Right ventricle myocardium inferior (tissue), 1 donor: ENCODE measurements around the gene SHROOM2. TPM values are rescaled to one million over a fixed set of nuclear protein-coding genes. Genes with fewer than 3 reads are reported as not detected.
"Not testable (repeated sequence)": the region's sequence is repeated elsewhere in the genome, so short reads cannot be mapped to it uniquely, and the experiment has no call there.

Source experiments
- ATAC-seq: fragments of 200-7000 bp; cut with Tn5 transposase; one replicate; pipeline ENCODE4 v1.9.1; 2020; ENCODE audit warnings: mild to moderate bottlenecking, moderate library complexity
- DNase-seq: peaks from one replicate; pipeline ENCODE4 v3.0.0; 2021; ENCODE audit errors: missing footprints
- intact Hi-C: fragments of 100-400 bp; cut with DNase I; formaldehyde crosslinking; loops from one replicate; pipeline ENCODE4 v1.11.0; 2022
- total RNA-seq: library from RNA; stranded (reverse); fragmentation: NEBNext Ultra II Directional; extraction: Animal tissue kit (Norgen Biotek cat#: 25700); gene quantifications from one replicate; pipeline ENCODE4 v1.2.1, GENCODE V29; 2021
- donor health status: DM: no; HTN: yes; CAD: no; lungs with severe emphysema.

The SHROOM2 gene
- total RNA-seq, 1 donor from 2014 or later = 0.60 TPM

DNA sequence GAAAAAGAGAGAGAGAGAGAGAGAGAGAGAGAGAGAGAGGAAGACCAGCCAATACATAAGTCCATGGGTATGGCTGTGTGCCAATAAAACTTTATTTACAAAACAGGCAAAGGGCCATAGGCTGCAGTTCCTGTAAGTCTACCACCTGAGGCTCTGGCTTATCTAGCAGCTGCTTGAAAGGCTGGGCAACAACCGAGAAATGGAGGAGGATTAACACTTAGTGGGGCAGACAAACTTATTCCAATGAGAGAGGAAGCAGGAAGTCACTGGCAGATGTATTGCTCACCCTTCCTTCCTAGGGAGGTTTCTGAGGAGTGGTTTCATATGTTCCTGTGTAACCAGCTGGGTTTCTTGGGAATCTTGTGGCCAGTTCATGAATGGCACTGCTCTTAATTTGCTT lies 15.9 kb upstream of the SHROOM2 start:
- intact Hi-C loops = no loop called here
- no peak for ATAC-seq
- no peak for DNase-seq

DNA sequence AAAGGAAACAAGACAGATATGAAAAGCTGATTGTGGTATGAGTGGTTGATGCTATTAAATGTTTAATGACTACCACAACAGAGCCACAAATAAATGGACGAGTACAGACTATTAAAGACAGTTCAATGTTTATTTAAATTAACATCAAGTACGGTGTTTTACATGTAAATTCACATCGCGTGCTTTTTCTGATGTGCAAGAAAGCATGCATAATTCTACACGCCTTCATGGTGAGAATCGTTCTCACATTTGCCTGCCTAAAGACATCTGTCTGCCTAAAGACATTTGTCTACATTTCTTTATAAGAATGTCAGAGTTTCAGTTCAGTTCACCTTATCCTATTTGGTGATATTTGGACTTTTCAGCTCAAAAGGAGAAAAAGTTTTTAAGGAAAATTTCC lies 13.3 kb upstream of the SHROOM2 start:
- ATAC-seq = no peak
- intact Hi-C loops = no loop called here
- DNase-seq = no peak

DNA sequence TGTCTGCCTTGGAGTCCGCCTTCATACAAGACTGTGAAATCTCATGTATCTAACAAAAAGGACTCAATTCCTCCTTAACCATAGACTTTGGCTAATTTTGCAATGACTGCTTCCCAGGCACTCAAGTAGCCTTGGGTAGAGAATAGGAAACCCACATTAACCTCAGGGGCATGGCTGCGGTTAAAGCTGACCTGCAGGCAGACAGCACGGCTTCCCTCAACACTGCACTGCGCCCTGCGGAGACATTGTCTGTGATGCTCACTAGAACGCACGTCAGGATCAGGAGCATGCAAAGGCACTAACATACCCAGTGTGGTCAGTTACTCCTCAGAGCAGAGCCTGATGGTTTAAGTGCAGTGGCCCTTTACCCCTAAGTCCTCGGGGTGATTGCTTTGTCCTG lies 10.3 kb upstream of the SHROOM2 start:
- ATAC-seq = no peak
- no peak for DNase-seq
- intact Hi-C loops = no loop called here

DNA sequence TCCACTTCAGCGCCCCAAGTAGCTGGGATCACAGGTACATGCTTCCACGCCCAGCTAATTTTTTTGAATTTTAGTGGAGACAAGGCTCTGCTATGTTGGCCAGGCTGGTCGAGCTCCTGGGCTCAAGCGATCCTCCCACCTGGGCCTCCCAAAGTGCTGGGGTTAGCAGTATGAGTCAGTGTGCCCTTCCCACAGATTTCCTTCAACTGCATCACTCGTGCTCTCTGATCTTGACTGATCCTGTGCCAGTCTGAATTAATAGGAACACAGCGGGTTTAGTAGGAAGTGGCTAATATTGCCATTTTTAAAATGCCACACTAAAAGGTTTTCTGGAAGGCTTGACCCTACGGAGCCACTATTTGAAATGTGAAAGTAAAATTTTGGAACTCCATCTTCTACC lies 4.3 kb upstream of the SHROOM2 start:
- intact Hi-C loops = no loop called here
- ATAC-seq (no peak), DNase-seq (no peak)

DNA sequence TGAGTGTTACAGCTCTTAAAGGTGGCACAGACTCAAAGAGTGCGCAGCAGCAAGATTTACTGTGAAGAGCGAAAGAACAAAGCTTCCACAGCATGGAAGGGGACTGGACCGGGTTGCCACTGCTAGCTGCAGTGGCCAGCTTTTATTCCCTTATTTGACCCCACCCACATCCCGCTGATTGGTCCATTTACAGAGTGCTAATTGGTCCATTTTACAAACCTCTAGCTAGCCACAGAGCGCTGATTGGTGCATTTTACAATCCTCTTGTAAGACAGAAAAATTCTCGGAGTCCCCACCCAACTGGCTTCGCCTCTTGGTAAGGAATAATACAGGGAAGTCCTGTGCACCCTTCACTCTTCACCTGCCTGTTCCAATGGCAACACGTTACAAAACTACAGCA lies 1.9 kb upstream of the SHROOM2 start:
- ATAC-seq = no peak
- no peak for DNase-seq
- intact Hi-C loops = no loop called here

DNA sequence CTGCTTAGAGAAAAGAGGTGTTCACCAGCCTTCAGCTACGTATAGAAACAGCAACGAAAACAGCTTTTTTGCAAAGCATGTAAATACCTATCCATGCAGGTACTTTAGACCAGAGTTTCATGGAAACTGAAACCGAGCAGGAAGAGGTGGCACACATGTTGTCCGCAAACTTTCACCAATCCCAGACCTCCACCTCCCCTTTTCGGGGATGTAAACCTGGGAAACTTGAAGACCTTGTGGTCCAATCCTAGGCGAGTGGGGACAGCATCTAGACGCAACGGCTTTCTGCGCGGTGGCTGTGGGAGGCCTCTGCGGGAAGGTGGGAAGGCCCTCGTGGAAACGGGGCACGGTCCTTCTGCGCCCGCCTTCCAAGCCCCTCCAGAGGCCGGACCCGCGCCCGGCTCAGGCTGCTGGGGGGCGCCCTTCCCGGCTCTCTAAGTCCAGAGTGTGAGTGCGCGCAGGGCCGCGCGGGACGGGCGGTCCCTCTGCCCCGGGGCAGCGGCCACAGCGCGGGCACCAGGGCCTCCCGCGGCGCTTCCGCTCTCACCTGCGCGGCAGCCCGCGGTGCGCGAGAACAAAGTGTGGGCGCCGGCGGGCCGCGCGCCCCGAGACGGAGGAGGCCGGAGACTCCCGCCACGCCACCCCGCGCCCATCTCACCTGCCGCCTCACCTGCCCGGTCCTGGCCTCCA lies 830 bp upstream of the SHROOM2 start:
- intact Hi-C loops = no loop called here
- DNase-seq (no peak), ATAC-seq (no peak)

DNA sequence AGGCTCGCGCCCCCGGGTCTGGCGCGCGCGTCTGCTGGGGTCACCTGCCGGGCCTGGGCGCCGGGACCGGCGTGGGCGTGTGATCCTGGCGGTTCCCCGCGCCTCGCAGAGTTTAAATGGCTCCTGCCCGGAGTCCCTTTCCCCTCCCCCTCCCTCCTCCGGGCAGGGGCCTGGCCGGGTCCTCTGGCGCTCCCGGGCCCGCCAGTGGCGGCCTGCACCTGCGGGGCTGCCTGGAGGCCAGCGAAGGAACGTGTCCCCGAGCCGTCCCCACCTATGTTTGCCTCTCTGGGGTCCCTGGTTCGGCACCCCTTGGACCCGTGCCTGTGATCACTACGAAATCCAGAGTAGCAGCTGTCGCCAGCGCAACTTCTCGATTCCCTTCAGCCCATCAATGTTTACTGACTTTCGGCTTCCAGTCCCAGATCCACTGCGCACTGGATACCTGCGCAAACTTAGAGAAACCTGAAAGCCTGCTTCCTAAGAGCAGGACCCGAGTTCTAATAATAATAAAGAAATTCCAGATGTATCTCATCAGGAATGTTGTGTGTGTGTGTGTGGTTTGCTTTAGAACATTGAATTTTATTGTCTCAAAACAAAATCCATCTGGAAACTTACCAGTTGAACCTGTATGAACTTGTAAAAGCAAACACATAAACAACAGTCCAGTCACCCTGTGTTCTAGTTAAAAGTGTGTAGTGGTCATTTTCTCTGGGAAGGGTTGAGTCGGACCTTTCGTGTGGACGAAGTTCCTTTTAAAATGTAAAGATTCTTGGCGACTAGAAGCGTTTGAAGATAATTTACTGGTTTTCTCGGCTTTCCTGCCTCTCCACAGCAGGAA lies 788 bp downstream of the SHROOM2 start:
- DNase-seq (no peak), ATAC-seq (no peak)
- intact Hi-C loops = no loop called here

DNA sequence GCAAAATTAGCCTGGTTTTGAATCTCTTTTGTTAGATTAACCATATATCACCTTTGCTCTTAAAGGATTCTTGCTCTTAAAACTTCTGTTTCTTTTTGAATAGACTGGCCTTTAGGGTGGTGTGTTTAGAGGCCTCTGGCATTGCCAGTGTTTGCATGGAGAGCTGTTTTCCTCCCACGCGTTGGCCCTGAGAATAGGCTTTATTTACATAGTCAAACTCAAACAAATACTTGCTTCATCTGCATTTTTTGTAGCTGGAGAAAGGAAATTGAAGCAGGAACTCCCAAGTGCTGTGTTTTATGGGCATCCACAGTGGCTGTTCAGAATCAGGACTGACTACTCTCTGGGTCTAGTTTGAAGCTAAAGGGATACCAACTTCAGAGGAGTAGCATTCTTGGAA lies 2.7 kb downstream of the SHROOM2 start:
- intact Hi-C loops = no loop called here
- ATAC-seq = no peak
- no peak for DNase-seq

DNA sequence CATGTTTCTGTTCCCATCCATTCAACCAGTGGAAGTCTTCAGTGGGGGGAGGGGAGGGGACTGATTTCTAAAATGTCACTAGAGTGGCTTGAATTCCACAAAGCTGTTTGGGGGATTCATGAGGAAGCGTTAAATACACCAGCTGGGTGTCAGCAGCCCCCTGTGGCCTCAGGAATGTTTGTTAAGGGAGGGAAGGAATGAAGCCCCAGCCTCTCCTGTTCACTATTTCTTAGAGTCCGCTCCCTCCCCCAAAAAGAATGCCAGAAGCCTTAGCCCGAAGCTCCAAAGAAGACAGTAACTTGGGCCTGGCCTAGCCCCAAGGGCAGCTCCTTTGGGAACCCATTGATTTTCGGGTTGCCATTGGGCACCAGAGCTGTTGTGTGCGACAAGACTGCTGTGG lies 3.3 kb downstream of the SHROOM2 start:
- intact Hi-C loops = no loop called here
- no peak for DNase-seq
- no peak for ATAC-seq

DNA sequence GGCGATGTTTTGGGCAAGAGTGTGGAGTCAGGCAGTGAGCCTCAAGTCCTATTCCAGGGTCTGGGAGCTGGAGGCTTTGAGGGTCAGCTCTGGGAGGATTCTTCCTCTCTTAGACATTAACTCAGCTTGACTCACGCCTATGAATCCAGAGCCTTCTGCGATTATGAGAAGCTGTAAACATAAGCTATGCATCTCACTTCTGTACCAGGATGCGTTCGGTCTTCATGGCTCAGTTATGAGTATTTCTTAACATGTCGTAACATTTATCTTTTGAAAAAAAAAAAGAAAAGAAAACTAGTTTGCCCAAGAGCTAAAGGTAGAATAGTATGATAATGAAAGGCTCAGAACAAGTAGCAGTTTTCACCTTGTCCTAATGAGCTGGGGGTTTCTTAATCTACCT lies 4.6 kb downstream of the SHROOM2 start:
- ATAC-seq = no peak
- DNase-seq = no peak
- intact Hi-C loops = no loop called here

DNA sequence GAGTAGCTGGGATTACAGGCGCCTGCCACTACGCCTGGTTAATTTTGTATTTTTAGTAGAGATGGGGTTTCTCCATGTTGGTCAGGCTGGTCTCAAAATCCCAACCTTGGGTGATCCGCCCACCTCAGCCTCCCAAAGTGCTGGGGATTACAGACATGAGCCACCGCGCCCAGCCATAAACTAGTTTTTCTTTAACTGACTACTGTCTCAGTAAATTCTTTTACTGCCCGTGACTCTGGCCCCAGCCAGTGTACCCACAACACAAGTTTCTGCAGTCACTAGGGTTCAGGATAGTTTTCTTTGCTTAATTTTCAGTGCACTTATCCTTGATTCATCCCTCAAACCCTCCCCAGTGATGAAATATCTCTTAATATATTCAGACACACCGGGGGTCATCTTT lies 8.3 kb downstream of the SHROOM2 start:
- no peak for DNase-seq
- no peak for ATAC-seq
- intact Hi-C loops = no loop called here

DNA sequence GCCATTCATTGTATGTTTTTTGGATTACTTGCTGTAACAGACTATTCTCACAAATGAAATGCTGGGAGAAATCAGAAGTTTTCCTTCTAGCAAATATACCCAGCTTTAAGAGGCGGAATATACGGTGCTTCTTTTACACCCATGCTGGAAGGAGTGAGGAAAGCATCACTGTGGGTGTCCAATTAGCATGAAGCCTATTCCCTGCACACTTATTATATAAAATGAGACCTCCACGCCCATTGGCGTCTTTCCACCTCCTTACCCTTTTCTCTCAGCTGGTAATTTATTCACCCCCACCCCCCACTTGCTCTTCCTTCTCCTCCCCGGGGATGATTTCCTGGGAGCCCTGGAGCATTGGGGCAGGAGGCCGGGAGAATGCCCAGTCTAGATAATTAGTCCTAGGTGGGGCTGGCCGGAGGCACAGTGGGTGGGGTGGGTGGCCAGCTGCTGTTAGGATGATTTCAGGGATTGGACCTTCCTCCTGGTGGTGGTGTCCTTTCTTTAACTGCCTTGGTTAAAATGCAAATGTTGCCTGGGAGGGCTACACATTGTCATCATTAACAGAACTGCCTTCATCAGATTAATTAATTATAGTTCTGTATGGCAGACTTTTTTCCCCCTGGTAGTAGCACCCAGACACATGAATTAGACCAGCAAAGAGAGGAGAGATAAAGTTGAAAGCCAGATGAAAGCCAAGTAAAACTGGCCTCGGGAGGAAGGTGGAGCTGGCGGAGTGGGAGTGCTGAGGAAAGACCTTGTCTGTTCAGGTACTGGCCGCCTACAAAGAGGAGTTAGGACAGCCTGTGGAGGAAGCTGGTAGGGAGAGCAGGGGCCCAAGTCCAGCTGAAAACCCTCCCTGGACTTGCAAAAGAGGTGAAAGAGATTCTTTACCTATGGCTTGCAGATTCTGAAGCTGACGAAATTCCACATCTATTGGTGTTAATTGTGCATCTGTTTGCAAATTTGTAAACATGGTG lies 11.4 kb downstream of the SHROOM2 start:
- intact Hi-C loops = no loop called here
- ATAC-seq (no peak), DNase-seq (no peak)

DNA sequence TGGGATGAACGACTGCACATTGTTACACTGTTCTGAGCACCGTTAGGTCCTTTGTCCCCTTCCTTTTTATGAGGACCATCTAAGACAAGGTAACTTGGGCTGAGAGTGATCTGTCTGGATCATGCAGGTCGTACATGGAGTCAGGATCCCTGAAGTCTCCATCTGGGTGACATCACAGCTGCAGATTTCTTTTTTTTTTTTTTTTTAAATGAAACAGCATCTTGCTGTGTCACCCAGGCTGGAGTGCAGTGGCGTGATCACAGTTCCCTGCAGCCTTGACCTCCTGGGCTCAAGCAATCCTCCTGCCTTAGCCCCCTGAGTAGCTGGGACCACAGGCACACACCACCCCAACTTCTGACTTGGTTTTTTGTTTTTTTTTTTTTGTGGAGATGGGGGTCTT lies 16.5 kb downstream of the SHROOM2 start:
- intact Hi-C loops = no loop called here
- DNase-seq = no peak
- ATAC-seq = no peak

DNA sequence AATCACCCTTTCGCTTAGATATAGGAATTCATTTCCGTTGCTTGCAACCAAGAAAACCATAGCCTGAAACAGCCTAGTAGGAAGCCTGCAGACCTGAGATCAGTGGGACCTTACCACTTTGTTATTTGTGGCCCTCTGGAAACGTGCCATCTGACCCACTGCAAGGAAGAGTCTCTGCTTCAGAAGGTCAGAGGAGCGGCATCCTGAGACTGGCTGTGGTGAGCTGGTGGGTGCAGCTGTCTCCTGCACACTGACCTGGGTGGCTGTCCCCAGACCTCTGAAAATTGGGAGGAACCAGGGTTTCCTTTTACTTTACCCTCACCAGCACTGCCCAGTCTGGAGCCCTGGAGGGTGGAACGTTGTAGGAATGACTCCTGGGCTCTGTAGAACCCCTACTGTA lies 18.2 kb downstream of the SHROOM2 start:
- DNase-seq (no peak), ATAC-seq (no peak)
- intact Hi-C loops = no loop called here

DNA sequence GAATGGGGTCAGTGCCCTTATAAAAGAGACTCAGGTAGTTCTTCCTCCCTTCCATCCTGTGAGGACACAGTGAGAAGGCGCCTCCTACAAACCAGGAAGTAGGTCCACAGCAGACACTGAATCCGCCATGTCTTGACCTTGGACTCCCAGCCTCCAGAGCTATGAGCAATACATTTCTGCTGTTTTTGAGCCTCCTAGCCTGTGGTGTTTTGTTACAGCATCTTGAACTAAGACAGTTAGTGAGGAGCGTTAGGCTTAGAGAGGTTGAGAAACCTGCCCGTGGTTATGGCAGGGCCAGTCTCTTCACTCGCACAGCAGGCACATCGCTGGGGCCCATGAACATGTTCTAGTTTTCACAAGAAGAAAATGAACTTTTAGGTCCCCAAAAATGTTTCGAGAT lies 19.7 kb downstream of the SHROOM2 start:
- no peak for DNase-seq
- no peak for ATAC-seq
- intact Hi-C loops = no loop called here

DNA sequence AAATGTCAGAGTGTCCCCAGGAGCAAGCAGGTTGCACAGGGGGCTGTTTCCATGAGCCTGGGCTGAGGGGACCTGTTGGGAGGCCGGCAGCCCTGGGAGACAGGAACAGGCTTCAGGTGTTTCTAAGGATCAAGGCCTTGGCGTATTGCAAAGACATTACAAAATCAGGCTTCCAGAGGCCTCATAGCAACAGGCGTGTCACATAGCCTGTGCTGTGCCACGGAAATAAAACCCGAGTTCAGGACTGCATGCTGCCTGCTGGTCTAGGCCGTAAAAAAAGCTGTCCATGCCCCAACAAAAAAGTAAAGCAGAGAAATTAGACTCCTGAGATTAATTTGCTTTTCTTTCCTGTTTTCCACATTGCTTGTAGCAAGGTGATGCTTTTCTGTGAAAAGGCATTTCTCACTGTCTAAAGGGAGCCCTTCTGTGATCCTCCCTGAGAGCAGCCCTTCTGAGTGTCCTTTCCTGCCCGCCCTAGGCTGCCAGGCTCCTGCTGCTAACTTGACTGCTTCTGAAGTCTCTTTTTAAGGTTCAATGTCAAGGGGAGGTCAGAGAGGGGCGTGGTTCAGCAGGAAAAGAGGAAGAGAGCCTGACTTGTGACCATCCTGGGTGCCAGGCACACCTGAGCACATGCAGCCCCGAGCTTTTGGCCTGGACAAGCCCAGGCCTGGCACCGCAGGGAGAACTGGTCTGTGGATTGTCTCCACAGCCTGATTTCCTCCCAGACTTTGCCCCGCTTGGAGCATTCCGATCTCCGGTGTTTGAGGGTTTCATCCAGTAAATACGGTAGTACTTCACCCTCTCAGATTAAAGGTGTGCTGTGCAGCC lies 21.3 kb downstream of the SHROOM2 start:
- no peak for ATAC-seq
- intact Hi-C loops = no loop called here

DNA sequence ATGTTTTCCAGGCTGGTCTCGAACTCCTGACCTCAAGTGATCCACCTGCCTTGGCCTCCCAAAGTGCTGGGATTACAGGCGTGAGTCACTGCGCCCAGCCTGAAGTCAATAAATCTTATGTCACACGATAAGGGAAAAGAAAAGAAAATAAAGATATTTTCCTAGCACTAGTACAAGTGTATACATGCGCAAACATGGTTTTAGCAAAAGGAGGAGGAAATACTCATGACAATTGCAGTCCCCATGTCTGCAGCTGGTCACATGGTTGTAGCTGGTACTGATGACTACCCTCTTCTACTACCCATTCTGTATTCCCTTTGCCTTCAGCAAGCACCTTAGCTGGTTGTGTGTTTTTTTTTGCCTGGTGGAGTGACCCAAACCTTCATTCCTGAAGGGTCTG lies 23.6 kb downstream of the SHROOM2 start:
- intact Hi-C loops, DNase-seq, ATAC-seq: not testable (repeated sequence)

More for the DNA sequence above, 21.3 kb downstream of the SHROOM2 start:
- DNase-seq = no peak

DNA sequence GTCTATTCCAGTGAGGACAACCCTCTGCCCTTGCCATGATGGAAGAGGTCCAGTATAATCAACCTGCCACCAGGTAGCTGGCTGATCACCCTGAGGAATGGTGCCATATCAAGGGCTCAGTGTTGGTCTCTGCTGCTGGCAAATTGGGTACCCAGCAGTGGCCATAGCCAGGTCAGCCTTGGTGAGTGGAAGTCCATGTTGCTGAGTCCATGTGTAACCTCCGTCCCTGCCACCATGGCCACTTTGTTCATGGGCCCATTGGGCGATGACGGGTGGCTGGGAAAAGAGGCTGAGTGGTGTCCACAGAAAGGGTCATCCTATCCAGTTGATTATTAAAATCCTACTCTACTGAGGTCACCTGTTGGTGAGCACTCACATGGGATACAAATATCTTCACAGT lies 24.9 kb downstream of the SHROOM2 start:
- DNase-seq, intact Hi-C loops, ATAC-seq: not testable (repeated sequence)
